Measurements from ENCODE around the gene ARL3.
"Not testable (repeated sequence)": the region's sequence is repeated elsewhere in the genome, so short reads cannot be mapped to it uniquely, and the experiment has no call there.

The ARL3 gene

GRCh38 chr10:102670065-102670670, 44.0 kb downstream of the ARL3 start:
- no peak for DNase-seq

DNA sequence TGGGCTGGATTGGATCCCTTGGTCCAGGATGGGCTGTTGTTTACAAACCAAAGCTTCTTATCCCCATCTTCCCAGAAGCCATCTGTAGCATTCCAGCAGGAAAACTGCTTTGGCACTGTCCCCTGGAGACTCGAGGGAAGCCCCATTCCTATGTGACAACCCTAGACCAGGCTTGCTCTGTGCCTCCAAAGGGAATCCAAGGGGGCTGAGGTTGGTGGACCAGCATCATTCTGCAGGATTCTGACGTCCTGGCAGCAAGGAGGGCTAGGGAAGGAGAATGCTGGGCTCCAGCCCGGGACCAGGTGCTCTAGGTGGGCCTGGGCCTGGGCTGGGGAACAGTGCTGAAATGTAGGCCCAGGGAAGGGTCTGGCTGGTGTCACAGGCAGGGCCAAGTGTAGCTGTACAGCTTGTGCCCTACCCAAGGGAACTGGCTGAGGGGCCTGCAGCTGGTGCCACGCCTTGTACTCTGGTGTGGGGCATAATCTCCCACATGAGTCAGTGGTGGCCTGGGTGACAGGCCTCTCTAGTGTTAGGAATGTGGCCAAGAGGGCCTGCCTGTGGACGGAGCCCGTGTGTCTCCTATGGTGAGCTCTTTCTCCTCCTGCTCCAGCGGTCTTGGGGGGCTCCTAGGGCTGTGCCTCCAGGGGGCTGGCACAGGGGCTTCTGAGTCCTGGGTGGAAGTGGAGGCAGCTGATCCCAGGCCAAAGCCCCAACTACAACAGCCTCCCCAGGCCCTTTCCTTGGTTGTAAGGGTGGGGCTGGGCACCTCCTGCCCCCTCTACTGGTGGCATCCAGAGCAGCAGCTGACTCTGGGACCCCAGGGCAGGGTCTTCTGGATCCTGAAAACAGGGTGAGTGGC, 44.8 kb downstream of the ARL3 start:
- no peak for DNase-seq

- no peak for DNase-seq
Observed at GRCh38 chr10:102668326-102669107, 45.7 kb downstream of the ARL3 start.

DNA sequence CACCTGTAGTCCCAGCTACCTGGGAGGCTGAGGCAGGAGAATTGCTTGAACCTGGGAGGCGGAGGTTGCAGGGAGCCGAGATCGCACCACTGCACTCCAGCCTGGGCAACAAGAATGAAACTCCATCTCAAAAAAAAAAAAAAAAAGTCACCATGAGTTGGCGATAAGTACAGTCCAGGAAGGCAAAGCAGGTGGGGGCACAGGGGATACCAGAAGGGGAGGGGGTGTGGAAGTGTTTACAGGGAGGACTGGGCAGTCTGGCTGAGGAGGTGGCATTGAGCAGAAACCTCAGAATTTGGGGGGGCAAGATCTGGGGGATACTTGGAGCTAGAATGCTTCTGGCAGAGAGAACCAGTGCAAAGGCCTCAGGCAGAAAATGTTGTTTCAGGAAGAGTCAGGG, 46.8 kb downstream of the ARL3 start:
- DNase-seq, result not testable (repeated sequence)

- DNase-seq, result no peak
Observed at GRCh38 chr10:102665904-102666509, 48.2 kb downstream of the ARL3 start.

DNA sequence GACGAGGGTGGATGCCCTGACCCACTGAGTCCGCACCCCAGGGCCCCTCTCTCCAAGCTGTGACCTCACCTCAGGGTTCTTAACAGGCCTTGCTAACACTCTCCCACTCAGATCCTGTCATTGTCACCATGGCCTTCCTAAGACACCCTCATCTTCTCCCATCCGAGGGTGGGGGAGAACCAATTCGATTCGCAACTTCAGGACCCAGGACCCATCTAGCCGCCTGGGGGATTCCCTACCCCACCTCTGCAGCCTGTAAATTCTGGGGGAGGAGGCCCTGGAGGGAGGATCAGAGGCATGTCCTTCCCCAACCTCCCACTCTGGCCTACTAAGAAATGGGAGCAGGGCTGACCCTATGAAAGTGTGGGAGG, 52.6 kb downstream of the ARL3 start:
- DNase-seq, result no peak

DNA sequence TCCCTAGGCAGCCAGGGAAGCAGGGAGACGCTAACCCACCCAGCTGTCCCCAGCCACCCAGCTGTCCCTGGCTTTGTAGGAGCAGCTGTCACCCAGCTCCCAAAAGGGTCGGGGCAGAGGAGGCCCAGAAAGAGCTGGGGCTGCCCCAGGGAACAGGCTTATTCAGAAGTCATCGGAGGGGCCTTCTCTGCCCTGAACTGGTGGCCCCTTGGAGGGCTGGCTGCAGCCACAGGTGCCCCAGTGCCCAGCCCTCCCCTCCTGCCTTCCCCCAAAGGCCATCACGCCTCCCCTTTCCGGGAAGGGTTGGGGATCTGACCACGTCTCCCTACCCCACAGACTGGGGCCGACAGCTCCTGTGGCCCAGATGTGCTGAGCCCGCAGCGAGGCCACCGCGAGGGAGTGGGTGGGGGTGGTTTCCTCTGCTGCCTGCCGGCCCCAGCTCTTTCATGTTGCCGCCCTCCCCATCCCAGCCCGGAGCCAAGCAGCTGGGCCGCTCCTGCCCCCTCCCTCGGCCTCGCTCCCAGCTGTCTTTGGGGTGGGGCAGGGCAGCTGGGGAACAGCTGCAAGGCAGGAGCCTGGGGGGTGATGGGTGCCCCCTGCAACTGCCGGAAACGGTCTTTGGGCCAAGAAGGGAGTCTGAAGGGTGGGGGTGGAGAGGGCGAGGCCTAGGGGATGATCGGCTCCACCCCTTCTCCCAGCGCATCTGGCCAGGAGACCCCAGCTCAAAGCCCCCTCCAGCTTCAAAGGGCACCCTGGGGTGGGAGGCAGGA, 53.1 kb downstream of the ARL3 start:
- DNase-seq, result peak; percentile 70 to 77

DNA sequence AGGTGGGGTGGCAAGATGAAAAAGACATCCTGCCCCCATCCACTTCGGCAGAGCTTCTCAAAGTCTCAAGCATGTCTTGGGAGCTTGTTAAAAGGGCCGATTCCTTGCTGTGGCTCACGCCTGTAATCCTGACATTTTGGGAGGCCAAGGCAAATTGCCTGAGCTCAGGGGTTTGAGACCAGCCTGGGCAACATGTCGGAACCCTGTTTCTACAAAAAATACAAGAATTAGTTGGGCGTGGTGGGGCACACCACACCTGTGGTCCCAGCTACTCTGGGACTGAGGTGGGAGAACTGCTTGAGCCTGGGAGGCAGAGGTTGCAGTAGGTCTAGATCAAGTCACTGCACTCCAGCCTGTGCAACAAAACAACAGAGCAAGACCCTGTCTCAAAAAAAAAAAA, 55.4 kb downstream of the ARL3 start:
- no peak for DNase-seq

DNA sequence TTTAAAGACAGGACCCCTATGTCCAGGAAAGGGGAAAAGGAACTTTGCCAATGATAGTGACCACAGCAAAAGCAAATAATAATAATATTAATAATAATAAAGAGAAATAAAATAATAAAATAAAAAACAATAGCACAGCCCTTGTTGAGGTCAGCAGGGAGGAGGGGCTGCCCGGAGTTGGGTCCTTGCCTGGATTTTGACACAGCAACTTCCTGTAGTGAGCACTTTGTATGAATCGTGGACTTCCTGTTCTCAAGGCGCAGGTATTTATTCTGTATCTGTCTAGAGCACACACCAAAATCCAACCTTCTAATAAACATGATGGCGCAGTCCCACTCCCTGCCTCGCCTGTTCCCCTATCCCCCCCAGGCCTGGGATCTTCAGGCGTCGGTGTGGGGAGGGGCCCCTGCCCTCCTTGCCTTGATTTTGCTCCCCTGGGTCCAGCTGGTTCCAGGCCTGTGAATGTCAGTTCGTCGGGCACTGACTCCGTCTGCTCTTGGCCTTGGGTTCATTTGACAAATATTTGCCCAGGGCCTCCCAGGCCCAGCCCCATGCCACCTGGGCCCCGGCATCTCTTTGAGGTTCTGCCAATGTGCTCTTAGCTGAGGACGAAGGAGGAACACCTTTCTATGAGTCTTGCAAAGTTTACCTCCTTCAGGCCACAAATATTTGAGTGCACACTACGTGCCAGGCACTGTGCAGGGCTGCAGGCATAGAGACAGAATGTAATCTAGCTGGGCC, 56.0 kb downstream of the ARL3 start:
- DNase-seq, result peak in 1 of 2 experiments; percentile 32

GRCh38 chr10:102657451-102657850, 56.7 kb downstream of the ARL3 start:
- no peak for DNase-seq

GRCh38 chr10:102656791-102657371, 57.3 kb downstream of the ARL3 start:
- no peak for DNase-seq

- DNase-seq, result no peak
Observed at GRCh38 chr10:102656026-102656425, 58.2 kb downstream of the ARL3 start.

DNA sequence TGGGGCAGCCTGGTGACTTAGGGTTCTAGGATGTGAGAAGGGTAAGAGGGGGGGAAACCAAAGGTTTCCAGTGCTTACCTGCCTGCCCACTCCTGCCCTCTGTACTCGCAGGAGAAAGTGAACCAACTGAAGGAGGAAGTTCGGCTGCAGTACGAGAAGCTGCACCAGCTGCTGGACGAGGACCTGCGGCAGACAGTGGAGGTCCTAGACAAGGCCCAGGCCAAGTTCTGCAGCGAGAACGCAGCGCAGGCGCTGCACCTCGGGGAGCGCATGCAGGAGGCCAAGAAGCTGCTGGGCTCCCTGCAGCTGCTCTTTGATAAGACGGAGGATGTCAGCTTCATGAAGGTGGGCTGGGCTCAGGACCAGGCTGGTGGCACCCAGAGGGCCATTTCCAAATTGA, 59.2 kb downstream of the ARL3 start:
- DNase-seq, result no peak

DNA sequence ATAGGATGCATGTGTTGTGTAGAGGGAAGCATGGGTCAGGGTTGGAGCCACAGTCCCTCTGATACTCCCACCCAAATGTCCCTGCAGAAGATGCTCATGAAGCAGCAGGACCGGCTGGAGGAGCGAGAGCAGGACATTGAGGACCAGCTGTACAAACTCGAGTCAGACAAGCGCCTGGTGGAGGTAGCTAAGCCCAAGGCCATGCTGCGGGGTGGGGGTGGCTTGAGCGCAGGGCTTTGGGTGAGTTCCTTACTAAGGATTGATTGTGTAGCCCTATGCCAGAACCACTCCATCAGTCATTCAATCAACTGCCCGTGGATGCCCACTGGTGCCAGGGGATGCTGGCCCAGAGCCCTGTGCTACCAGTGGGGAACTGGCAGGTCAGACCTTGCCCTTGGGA, 59.6 kb downstream of the ARL3 start:
- no peak for DNase-seq

- no peak for DNase-seq
Observed at GRCh38 chr10:102653060-102653459, 61.1 kb downstream of the ARL3 start.

DNA sequence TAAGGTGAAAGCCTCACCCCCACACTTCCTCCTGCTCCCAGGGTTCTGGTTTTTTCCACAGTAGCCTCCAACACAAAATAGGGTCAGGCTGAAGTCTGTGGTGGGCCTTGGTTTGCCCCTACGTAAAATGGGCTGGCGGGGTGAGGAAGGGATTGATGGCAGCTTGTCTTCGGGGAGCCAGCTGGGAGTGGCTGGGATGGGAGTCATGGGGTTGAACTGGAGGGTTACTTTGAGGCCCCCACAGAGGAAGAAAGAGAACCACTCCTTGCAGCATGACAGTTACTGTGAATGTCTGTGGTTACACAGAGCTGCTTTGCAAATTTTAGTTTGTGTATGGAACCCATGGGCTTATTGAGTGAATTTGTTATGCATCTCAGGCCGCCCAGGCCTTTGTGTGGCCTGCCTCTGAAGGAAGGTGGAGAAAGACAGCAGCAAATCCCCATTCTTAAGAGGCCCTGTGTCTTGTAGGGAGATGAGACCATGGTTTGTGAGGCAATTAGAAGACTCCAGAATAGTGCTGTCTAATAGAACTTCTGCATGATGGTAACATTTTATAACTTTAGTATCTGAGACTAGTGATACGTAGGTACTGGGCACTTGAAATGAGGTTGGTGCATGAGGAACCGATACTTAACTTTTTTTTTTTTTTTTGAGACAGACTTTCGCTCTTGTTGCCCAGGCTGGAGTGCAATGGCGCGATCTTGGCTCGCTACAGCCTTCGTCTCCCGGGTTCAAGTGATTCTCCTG, 61.9 kb downstream of the ARL3 start:
- DNase-seq, result no peak

DNA sequence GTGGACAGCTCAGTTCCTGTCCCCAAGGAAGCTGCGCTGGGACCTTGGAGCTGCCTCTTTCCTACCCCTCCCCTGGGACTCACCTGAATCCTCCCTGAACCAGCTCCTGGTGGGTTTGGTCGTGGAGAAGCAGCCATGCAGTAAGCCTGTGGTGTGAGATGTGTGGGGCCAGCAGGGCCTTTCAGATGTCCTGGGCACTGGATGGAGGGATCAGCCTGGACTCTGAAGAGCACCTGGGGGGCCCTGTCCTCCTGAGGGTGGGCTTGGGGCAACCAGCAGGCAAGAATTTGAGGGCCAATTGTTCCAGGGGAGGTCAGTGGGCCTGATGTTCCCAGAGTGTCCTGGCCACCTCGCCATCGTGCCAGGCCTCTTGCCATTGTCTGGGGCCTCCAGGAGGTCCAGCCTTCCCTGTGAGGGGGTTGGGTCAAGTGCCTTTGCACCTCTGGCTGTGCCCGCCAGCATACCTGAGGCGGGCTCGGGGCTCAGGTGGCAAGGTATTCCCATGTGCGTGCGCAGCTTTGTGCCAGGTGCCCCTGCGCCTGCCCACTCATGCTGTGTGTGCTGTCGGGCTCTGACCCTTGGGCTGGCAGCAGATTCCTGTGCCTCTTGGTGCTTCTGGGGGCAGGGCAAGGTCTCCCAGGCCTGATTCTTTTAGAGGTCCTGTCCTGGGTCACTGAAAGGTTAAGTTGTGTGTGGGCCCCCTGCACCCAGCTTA, 62.6 kb downstream of the ARL3 start:
- no peak for DNase-seq

DNA sequence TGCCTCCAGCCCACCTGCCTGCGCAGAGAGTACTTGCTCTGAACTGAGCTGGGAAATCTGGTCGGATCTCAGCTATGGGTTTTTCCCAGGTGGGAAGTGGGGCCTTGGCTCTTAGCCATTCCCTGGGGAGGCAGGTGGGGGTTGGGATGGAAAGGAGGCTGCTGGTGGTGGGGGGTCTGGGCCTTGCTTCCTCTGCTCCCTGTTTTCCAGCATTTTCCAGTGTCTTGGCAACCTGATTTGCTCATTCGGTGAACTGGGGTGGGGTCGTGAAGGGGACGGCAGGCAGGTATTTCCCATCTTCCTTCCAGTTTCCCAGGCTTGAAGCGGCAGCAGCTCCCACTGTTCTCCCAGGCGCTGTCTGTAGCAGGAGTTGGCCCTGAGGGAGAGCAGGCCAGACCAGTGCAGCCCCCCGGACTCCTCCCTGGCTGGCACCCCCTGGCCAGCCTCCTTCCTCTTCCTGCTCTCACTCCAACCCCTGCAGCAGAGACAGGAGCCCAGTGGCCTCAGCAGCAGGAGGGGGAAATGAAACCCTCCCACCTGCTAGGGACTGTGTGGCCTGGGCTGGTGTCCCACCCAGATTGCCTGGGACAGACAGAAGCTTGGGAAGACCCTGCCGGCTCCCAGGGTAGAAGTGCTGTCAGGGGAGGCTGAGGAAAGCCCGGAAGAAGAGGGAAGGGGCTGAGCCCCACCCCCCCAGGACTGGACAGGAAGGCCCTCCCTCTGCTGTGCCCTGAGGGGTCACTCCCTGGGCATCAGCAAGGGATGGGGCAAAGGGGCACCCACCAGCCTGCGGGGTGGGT, 63.3 kb downstream of the ARL3 start:
- no peak for DNase-seq

All from SHP77 (cell line).